ENCODE results near the gene MYCBP2. TPM values are rescaled to one million over a fixed set of nuclear protein-coding genes. Genes with fewer than 3 reads are reported as not detected.
"Not testable (repeated sequence)": the region's sequence is repeated elsewhere in the genome, so short reads cannot be mapped to it uniquely, and the experiment has no call there.

Gene MYCBP2
- total RNA-seq, 1 donor from 2014 or later: 233 TPM

DNA sequence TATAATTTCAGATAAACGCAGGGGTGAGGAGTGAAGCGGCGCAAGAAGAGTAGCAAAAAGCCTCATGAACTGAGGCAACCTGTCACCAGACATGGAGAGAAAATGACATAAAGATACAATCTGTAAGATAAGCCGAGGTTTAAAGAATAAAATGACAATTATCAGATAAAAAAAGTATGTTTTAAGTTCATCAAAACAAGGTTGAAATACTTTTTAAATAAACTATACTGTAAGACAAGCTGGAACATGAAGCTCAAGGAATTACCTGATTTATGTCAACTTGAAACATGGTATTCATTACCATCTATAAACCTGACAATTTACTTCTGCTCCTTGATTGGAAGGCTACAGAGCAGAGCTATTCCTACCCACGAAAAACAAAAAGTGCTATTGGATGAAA, 61.6 kb downstream of the MYCBP2 start:
- TF ChIP-seq, protein P1, sequence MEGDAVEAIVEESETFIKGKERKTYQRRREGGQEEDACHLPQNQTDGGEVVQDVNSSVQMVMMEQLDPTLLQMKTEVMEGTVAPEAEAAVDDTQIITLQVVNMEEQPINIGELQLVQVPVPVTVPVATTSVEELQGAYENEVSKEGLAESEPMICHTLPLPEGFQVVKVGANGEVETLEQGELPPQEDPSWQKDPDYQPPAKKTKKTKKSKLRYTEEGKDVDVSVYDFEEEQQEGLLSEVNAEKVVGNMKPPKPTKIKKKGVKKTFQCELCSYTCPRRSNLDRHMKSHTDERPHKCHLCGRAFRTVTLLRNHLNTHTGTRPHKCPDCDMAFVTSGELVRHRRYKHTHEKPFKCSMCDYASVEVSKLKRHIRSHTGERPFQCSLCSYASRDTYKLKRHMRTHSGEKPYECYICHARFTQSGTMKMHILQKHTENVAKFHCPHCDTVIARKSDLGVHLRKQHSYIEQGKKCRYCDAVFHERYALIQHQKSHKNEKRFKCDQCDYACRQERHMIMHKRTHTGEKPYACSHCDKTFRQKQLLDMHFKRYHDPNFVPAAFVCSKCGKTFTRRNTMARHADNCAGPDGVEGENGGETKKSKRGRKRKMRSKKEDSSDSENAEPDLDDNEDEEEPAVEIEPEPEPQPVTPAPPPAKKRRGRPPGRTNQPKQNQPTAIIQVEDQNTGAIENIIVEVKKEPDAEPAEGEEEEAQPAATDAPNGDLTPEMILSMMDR (IDR thresholded peaks at IDR 0.05; ENCODE audit: partially characterized antibody, unreplicated experiment): no peak
- no peak overlapping the region for H3K27ac Mint-ChIP-seq (ENCODE audit: unreplicated experiment)
- no peaks in the 10 kb centered on the region for H3K4me1 Mint-ChIP-seq (ENCODE audit: low read depth, unreplicated experiment)
- no peaks in the 10 kb centered on the region for H3K9me3 Mint-ChIP-seq (ENCODE audit: unreplicated experiment)
- H3K4me3 Mint-ChIP-seq (ENCODE audit: unreplicated experiment): no peak overlapping the region
- no peak for DNase-seq
- no peaks in the 10 kb centered on the region for H3K36me3 Mint-ChIP-seq (ENCODE audit: unreplicated experiment)
- H3K27me3 Mint-ChIP-seq (ENCODE audit: unreplicated experiment): no peaks in the 10 kb centered on the region

DNA sequence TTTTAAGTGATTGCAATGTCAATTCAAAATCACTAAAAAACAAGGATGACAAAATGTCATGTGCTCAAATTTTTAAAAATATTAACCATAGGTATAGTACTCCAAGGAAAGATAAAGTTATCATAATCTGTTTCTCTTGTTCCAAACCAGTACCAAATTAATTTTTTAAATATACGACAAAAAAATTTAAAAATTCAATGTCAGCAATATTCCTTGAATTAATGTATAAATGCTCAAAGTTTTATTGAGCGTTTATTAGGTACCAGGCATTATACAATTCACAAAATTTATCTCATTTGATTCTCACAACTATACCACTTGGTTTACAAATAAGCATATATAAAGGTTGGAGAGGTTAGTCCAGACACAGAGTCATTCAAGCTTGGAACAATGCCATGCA, 64.7 kb downstream of the MYCBP2 start:
- Mint-ChIP-seq H3K4me3 (ENCODE audit: unreplicated experiment) (no peak overlapping the region), H3K4me1 (ENCODE audit: low read depth, unreplicated experiment) (no peaks in the 10 kb centered on the region), H3K27ac (ENCODE audit: unreplicated experiment) (no peak overlapping the region), H3K36me3 (ENCODE audit: unreplicated experiment) (no peaks in the 10 kb centered on the region), H3K9me3 (ENCODE audit: unreplicated experiment) (no peaks in the 10 kb centered on the region), H3K27me3 (ENCODE audit: unreplicated experiment) (no peaks in the 10 kb centered on the region)
- DNase-seq: no peak
- TF ChIP-seq, protein P1 (IDR thresholded peaks at IDR 0.05; ENCODE audit: partially characterized antibody, unreplicated experiment): no peak

DNA sequence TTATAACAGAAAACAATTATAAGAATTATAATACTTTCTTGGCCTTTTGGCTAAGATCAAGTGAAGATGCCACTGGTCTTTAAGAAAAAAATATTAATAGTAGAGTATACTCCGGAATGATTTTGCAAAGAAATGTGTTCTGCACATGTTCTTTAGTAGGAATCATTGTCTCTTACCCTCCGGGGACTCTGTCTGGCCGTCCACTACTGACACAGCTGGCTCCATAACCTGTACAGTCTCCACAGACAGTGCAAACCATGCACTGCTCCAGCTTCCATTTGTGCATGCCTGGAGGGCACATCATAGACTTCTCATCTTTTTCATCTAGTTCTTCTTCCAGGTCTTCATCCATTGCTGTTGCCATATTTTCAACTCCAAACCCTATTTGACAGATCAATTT, 75.9 kb downstream of the MYCBP2 start:
- Mint-ChIP-seq H3K27me3 (ENCODE audit: unreplicated experiment) (peaks cover 2% of the 10 kb centered on the region), H3K4me3 (ENCODE audit: unreplicated experiment) (no peak overlapping the region), H3K36me3 (ENCODE audit: unreplicated experiment) (no peaks in the 10 kb centered on the region), H3K27ac (ENCODE audit: unreplicated experiment) (peak overlapping the region; percentile 80), H3K9me3 (ENCODE audit: unreplicated experiment) (peaks cover 7% of the 10 kb centered on the region), H3K4me1 (ENCODE audit: low read depth, unreplicated experiment) (peaks cover 11% of the 10 kb centered on the region)
- TF ChIP-seq, protein P1 (IDR thresholded peaks at IDR 0.05; ENCODE audit: partially characterized antibody, unreplicated experiment): no peak
- DNase-seq: peak; percentile 22

DNA sequence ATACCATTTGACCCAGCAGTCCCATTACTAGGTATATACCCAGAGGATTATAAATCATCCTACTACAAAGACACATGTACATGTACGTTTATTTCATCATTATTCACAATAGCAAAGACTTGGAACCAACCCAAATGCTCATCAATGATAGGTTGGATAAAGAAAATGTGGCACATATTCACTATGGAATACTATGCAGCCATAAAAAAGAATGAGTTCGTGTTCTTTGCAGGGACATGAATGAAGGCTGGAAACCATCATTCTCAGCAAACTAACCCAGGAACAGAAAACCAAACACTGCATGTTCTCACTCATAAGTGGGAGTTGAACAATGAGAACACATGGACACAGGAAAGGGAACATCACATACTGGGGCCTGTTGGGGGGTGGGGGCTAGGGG, 81.7 kb downstream of the MYCBP2 start:
- H3K36me3 Mint-ChIP-seq (ENCODE audit: unreplicated experiment); H3K27me3 Mint-ChIP-seq (ENCODE audit: unreplicated experiment); H3K27ac Mint-ChIP-seq (ENCODE audit: unreplicated experiment); H3K9me3 Mint-ChIP-seq (ENCODE audit: unreplicated experiment); H3K4me3 Mint-ChIP-seq (ENCODE audit: unreplicated experiment); H3K4me1 Mint-ChIP-seq (ENCODE audit: low read depth, unreplicated experiment); DNase-seq: not testable (repeated sequence)

DNA sequence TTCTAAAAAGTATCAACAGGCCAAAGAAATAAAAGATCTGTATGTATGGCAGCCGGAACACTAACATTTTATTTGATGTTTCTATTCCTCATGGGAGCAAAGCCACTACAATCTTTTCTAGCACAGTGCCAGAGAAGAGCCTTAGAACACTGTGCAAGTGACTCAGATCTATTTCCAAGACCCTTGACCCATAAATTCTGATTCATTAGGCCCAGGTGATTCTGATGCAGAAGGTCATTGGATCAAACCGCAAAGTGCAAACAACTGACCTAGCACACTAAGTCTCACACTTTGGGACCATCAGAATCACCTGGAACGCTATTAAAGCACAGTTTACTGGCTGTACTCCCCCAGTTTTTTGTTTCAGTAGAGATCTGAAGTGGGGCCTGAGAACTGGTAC, 87.6 kb downstream of the MYCBP2 start:
- no peaks in the 10 kb centered on the region for H3K27me3 Mint-ChIP-seq (ENCODE audit: unreplicated experiment)
- DNase-seq: no peak
- no peak overlapping the region for H3K27ac Mint-ChIP-seq (ENCODE audit: unreplicated experiment)
- H3K36me3 Mint-ChIP-seq (ENCODE audit: unreplicated experiment): no peaks in the 10 kb centered on the region
- no peak overlapping the region for H3K4me3 Mint-ChIP-seq (ENCODE audit: unreplicated experiment)
- no peaks in the 10 kb centered on the region for H3K9me3 Mint-ChIP-seq (ENCODE audit: unreplicated experiment)
- no peaks in the 10 kb centered on the region for H3K4me1 Mint-ChIP-seq (ENCODE audit: low read depth, unreplicated experiment)
- TF ChIP-seq, protein P1 (IDR thresholded peaks at IDR 0.05; ENCODE audit: partially characterized antibody, unreplicated experiment): no peak
